Gastroesophageal sphincter (tissue), 4 donors: ENCODE measurements around the gene CFAP298. TPM values are rescaled to one million over a fixed set of nuclear protein-coding genes. Genes with fewer than 3 reads are reported as not detected.

Experiments used
- ATAC-seq: fragments of 150-250 bp; one replicate; pipeline ENCODE4 v1.9.1; 2016; ENCODE audit warnings: mild to moderate bottlenecking, moderate library complexity
- H3K27ac ChIP-seq, 4 donors: fragments of 200-600 bp; sonication (generic) in 3 of 4; 1 replicate in 3 of 4; 2 replicates in 1 of 4; pipeline ENCODE4 v1.5.1; 2016 to 2019
- H3K27me3 ChIP-seq: fragments of 200-600 bp; sonication (generic); one replicate; pipeline ENCODE4 v1.5.1; 2019
- H3K36me3 ChIP-seq, 2 donors: fragments of 200-600 bp; sonication (generic); one replicate each; pipeline ENCODE4 v1.5.1; 2019; ENCODE audit warnings: control low read depth in 1 of 2
- H3K4me1 ChIP-seq, 3 donors: fragments of 200-600 bp; sonication (generic); 1 replicate in 2 of 3; 2 replicates in 1 of 3; pipeline ENCODE4 v1.5.1; 2016 to 2019; ENCODE audit warnings: control low read depth in 2 of 3
- H3K4me3 ChIP-seq, 2 donors: fragments of 200-600 bp; sonication (generic); one replicate each; pipeline ENCODE4 v1.5.1; 2019; ENCODE audit warnings: mild to moderate bottlenecking in 1 of 2, moderate library complexity in 1 of 2
- H3K9me3 ChIP-seq, 3 donors: fragments of 200-600 bp; sonication (generic); one replicate each; pipeline ENCODE4 v1.5.1; 2017 to 2019; ENCODE audit warnings: control low read depth in 2 of 3
- CTCF ChIP-seq, 4 experiments: fragments of 200-600 bp in 2 of 4; fragments of 450-650 bp in 2 of 4; sonication (generic) in 1 of 4; IDR thresholded peaks; one replicate each; pipeline ENCODE4 v1.5.1; 2017 to 2019; ENCODE audit warnings: antibody characterized with exemption in 4 of 4, mild to moderate bottlenecking in 2 of 4, moderate library complexity in 2 of 4
- EP300 ChIP-seq: sonication (generic); formaldehyde crosslinking; IDR thresholded peaks from one replicate; pipeline ENCODE4 v1.6.1; 2017; ENCODE audit warnings: antibody characterized with exemption, mild to moderate bottlenecking
- POLR2A ChIP-seq, 2 donors: fragments of 450-650 bp; IDR thresholded peaks; one replicate each; pipeline ENCODE4 v1.6.1; 2017; ENCODE audit warnings: antibody characterized with exemption in 2 of 2, mild to moderate bottlenecking in 2 of 2, moderate library complexity in 1 of 2
- POLR2AphosphoS5 ChIP-seq: sonication (generic); formaldehyde crosslinking; IDR thresholded peaks from one replicate; pipeline ENCODE4 v1.6.1; 2017; ENCODE audit warnings: antibody characterized with exemption
- WGBS, 2 donors: methylation state at CpG; one replicate each; pipeline ENCODE4 v1.1.5; 2018; ENCODE audit warnings: low coverage in 1 of 2; 5-methylcytosine and 5-hydroxymethylcytosine counted together
- total RNA-seq, 4 donors: library from RNA; depleted of rRNA; stranded (reverse); fragments of >200 nt; gene quantifications; one replicate each; pipeline ENCODE4 v1.1.0, GENCODE V29; 2016

CFAP298 gene
- total RNA-seq, 4 donors from 2014 or later: 28.2 to 55.7 (median 32.0) TPM

GRCh38 chr21:32604464-32604863 lies 7.7 kb downstream of the CFAP298 start:
- no peak for ATAC-seq
- Histone ChIP-seq H3K36me3 (peaks cover 0 to 93% of the 10 kb centered on the region in 2 donors), H3K27ac (no peak overlapping the region), H3K9me3 (no peaks in the 10 kb centered on the region), H3K27me3 (no peaks in the 10 kb centered on the region), H3K4me3 (no peak overlapping the region), H3K4me1 (no peaks in the 10 kb centered on the region)
- WGBS, 2 donors: 56 to 67% methylated on average over 7 to 8 of the region's 8 CpGs
- TF ChIP-seq EP300 (no peak), CTCF (IDR thresholded peaks at IDR 0.05) (no peak), POLR2AphosphoS5 (no peak), POLR2A (IDR thresholded peaks at IDR 0.05) (no peak)

- TF ChIP-seq POLR2A (IDR thresholded peaks at IDR 0.05): no peak
- no peak for TF ChIP-seq CTCF (IDR thresholded peaks at IDR 0.05)
- no peak for TF ChIP-seq EP300
- Histone ChIP-seq H3K27me3 (no peaks in the 10 kb centered on the region), H3K4me3 (no peak overlapping the region), H3K4me1 (no peaks in the 10 kb centered on the region), H3K9me3 (no peaks in the 10 kb centered on the region), H3K27ac (no peak overlapping the region), H3K36me3 (peaks cover 0 to 93% of the 10 kb centered on the region in 2 donors)
- WGBS, 2 donors: 57 to 83% methylated on average over 7 to 8 of the region's 8 CpGs
- ATAC-seq: no peak
Observed at GRCh38 chr21:32603131-32603530, 9.0 kb downstream of the CFAP298 start.

GRCh38 chr21:32602099-32602498 lies 10.1 kb downstream of the CFAP298 start:
- Histone ChIP-seq H3K4me3 (no peak overlapping the region), H3K9me3 (no peaks in the 10 kb centered on the region), H3K27ac (no peak overlapping the region), H3K27me3 (no peaks in the 10 kb centered on the region), H3K36me3 (peaks cover 0 to 92% of the 10 kb centered on the region in 2 donors), H3K4me1 (no peaks in the 10 kb centered on the region)
- no peak for ATAC-seq
- no peak for TF ChIP-seq POLR2AphosphoS5
- TF ChIP-seq POLR2A (IDR thresholded peaks at IDR 0.05): no peak
- no peak for TF ChIP-seq EP300
- no peak for TF ChIP-seq CTCF (IDR thresholded peaks at IDR 0.05)
- WGBS, 2 donors: 100% methylated on average over 2 of the region's 6 CpGs; no CpG with 5 or more reads in 1 of the 2 donors

GRCh38 chr21:32599526-32599925 lies 12.7 kb downstream of the CFAP298 start:
- WGBS, 2 donors: 82 to 86% methylated on average over 6 to 8 of the region's 8 CpGs
- TF ChIP-seq EP300 (no peak), POLR2AphosphoS5 (no peak), CTCF (IDR thresholded peaks at IDR 0.05) (no peak), POLR2A (IDR thresholded peaks at IDR 0.05) (no peak)
- H3K27ac ChIP-seq: no peak overlapping the region
- peaks cover 0 to 66% of the 10 kb centered on the region in 2 donors for H3K36me3 ChIP-seq
- H3K4me1 ChIP-seq: no peaks in the 10 kb centered on the region
- H3K4me3 ChIP-seq: no peak overlapping the region
- ATAC-seq: no peak
- H3K9me3 ChIP-seq: no peaks in the 10 kb centered on the region
- no peaks in the 10 kb centered on the region for H3K27me3 ChIP-seq

- no peak for ATAC-seq
- Histone ChIP-seq H3K36me3 (peaks cover 0 to 62% of the 10 kb centered on the region in 2 donors), H3K9me3 (no peaks in the 10 kb centered on the region), H3K4me3 (no peak overlapping the region), H3K27me3 (no peaks in the 10 kb centered on the region), H3K4me1 (no peaks in the 10 kb centered on the region), H3K27ac (no peak overlapping the region)
- TF ChIP-seq POLR2A (IDR thresholded peaks at IDR 0.05): no peak
- no peak for TF ChIP-seq EP300
- no peak for TF ChIP-seq CTCF (IDR thresholded peaks at IDR 0.05)
- TF ChIP-seq POLR2AphosphoS5: no peak
- 87 to 93% methylated on average over 3 to 4 of the region's 5 CpGs for WGBS, 2 donors
Observed at GRCh38 chr21:32599091-32599490, 13.1 kb downstream of the CFAP298 start.
